Muscle of arm (tissue), 12 donors: Measurements from ENCODE around the gene BNC2. TPM values are rescaled to one million over a fixed set of nuclear protein-coding genes. Genes with fewer than 3 reads are reported as not detected.

Source experiments
- DNase-seq: peaks from one replicate; pipeline ENCODE4 v3.0.0-alpha.2; 2013
- polyA plus RNA-seq, 12 donors: library from polyadenylated mRNA; unstranded; fragments of 120-200 nt; gene quantifications; one replicate each; pipeline ENCODE4 v1.2.1, GENCODE V29; 2013; ENCODE audit not compliant: insufficient read length in 12 of 12

The BNC2 gene
- polyA plus RNA-seq, 12 donors: 4.5 to 19.4 (median 6.8) TPM; not detected in 1

DNA sequence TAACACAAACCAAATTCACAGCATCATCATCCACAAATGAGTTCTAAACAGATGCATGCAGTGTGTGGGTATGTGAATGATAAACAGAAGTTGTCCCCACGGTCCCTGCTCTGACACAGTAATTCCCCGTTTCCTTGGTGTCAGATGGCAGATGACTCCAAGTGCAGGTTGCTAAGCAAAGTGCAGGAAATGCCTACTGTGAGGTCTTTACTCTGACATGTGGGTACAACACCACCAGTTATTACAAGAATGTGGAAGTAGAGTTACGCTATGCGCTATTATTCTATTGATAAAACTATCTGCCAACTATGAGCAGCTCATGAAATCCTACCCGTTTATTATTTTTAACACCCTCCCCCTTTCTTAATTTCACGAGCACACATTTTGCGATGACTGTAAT lies 448.9 kb downstream of the BNC2 start:
- no peak for DNase-seq

DNA sequence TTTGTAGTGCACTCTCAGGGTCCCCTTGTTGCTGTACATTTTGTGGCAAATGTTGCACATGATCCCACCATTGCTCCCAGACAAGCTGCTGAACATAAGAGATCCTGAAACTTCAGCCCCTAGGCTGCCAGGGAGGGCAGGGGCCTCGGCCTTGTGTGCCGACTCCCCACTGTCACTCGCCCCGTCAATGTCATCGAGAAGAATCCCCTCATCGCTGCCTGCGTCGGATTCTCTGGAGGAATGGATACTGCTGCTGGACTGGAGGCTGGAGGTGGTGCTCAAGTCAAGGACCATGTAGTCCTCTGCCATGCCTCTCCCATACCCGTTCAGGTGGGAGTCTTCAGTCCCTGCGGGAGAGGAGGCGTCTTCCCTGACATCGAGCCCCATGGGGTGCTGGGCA lies 451.3 kb downstream of the BNC2 start:
- no peak for DNase-seq

DNA sequence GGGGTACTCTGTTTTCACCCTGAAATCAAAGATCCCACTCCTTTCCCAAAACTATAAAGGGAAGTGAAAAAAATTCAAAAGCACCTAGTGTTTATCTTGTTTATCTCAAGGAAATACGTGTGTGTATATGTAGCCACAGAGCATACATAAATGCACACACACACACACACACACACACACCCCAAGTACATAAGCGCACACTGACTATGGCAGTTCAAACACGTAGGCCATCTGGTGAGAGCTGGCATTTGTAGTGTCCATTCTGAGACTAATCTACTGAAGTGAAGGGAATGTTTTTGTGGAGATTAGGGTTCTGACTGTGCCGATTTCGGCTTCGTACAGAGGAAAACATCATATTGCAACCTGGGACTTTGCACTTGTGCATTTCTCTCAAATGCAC lies 451.7 kb downstream of the BNC2 start:
- no peak for DNase-seq

DNA sequence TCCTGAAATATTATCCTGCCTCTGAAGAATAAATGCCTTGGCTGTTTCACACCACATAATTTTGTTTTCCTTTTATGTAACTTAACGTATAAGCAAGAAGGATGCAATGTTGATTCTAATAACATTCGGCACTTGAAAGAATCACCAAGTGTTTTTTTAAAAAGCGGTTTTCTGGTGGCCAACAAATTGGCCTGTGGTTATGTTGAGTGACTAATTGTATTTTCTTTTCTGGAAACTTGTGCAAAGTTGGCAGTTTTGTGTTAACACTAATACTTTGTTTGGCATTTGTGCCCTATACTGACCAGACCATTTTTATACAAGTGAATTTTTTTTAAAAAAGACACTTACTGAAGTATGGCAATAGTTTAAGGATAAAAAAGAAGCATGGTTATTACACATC lies 452.7 kb downstream of the BNC2 start:
- DNase-seq: no peak

DNA sequence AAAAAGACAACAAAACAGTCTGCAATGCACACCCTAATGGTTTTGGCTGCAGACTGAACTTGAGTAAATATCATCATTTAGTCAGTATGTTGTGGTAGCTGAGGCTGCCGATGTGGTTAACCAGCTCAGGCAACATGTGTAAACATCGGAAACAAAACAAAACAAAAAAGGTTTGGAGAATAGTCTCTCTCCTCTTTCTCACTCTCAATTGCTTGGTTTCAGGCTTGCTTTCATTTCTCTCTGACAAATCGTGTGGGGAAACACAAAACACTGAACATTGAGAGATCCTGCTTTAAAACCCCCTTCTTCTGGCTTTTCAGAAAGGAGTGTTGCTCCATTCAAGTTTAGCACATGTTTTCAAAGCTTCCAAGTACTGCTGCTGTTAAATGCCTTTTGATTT lies 453.3 kb downstream of the BNC2 start:
- DNase-seq: peak; percentile 27

DNA sequence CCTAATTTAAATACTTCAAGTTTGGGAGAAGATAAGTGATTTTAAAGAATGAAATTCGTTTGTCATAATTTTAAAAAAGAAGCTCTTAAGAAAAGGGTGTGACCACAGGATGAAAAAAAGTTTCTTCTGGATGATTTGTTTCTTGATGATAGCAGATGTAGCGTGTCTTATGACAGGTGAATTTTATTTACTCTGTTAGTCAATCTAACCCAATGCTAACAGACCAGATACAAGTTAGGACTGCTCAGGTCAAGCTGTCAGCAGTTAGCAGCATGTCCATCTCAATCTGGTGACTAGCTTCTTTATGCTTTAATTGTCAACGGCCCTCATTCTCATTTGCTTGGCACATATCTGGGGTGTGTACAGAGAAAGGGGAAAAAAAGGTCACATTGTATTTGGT lies 456.0 kb downstream of the BNC2 start:
- DNase-seq: no peak

DNA sequence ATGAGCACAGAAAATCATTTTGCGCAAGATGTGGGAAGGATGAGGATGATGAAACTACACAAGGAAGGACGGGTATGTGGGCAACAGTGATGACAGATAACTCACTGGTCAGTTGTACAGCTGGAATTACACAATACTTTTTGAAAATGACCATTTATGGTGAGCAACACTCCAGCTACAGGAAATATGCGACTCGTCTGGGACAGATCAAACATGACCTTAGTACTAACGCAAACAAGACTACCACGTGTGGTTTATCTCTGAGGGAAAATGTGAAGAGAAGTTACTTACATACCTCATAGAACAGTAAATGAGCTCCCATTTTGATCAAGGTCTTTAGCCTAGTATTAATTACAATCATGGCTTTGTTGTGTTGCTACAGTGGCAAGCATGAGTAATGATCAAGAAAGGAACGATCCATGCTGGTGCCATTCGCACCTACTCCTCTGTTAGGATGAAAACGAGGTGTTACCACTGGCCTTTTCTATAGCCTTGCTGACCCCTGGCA lies 456.9 kb downstream of the BNC2 start:
- DNase-seq: no peak

DNA sequence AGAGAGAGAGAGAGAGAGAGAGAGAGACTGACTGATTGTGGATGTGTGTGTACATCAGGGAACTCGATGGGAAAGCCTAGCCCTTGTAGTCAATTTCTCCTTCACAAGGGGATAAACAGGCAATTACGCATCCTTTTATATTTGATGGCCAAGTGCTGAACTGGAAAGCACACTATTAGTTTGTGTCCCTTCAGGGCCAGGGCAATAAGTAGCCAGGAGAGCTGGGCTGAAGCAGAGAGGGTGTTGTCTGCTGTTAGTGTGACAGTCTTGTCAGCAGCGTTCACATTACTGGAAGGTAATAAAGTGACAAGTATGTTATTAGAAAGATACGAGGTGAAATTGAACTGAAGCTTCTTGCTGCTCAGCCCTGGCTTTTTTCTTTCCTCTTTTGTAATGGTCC lies 457.7 kb downstream of the BNC2 start:
- DNase-seq: no peak

DNA sequence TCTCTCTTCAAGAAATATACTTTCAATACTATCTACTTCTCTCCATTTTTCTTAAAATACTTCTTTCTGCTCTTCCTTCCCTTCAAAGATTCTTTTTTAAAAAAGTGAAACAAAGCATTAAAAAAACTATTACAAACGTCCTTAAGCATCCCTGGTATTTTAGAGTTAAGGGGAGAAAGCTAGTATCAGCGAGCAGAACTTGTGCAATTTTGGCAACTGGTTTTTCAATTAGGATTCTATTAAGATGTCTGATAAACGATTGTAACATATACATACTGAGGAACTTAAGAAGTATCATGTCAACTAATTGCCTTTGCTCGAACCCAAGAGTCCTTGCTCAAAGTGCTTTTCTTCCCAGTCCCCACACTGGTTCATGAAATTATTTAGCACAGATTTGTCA lies 459.2 kb downstream of the BNC2 start:
- DNase-seq: no peak

DNA sequence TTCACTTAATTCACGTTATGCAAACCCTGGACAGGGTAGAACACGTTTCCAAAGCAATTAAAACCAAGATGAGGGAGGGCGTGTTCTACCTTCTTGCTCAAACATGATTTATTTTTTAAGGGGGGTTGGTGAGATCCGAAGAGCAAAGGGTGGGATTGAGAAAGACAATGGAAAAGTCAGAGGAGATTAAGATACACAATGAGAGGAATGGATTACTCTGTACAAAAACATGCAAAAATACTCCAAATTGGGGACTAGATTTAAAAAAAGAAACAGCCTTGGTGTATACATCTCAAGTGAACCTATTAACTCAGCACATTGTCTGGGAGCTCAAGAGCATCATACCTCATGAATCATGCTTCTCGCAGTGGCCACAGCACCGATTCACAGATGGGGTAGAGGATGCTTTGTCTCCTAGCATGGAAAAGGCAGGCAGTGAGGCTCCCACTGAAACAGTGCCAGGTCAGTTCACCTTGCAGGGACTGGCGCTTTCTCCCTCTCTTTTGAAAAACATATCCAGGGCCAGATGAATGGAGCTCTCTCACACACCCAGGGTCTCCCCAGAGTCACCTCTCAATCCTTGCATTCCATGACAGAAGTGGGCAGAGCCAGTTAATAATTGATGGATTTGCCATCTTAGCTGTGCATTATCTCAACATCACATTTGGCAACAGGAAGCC lies 459.7 kb downstream of the BNC2 start:
- no peak for DNase-seq

DNA sequence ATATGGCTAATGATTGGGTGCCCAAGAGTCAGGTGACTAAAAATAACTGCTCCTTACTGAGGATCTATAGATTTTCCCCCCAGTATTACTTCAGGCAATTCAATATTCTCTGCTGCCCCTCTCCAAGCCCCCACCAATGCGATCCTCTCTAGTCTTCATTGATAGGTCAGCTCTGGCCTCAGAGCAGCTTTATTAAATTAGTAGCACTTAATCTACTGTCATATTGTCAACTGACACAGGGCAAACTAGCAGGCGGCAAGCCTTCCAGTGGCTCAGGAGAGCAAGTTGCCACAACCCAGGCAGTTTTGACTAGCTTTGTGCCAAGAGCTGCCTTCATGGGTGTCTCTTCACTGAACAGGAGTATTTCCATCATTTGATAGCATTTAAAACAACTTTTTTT lies 462.9 kb downstream of the BNC2 start:
- no peak for DNase-seq

DNA sequence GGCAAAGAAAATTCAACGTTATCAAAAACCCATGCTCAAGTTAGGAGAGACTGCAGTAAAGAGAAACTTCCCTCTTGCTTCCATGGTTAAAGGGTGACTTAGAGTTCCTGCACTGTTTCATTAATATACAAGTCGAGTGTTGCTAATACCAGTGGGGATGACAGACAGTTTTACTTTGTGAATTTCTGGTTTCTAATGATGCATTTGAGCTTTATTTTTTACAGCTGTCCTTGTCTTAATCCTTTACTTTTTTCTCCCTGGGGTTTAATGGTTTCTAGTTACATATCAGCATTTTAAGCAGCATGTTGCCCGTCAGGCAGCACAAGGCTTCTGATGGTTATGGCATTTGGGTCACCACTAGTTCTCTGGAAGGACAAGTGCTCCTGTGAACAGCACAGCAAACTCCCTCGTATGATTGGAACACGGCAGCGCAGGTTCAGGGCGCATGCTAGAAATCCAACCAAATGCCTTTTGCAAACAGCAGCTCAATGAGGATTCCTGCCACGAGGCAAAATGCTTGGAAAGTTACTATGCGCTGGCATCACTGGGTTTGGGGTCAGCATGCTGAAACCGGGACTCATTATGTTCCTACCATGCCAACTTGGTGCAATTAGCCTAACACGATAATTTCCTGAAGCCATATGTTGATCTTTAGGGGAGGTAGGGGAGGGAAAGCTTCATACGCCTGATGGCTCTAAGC lies 463.8 kb downstream of the BNC2 start:
- no peak for DNase-seq

DNA sequence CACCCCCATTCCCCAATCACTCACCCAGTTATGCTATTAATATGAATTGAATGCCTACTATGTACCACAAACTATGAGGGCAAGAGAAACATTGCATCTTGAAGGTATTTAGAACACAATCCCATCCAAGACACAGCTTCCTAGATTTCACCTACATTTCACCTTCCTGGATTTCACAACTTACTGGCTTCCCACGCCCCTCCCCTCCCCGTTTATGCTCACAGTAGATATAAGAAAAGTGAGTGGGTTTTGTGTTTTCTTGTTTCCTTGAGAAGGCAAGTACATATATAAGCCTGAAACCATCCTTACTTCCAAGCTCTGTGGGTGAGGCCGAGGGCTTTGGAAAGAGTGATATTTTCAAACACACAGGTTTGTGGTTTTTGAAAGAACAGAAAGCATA lies 465.0 kb downstream of the BNC2 start:
- DNase-seq: no peak

DNA sequence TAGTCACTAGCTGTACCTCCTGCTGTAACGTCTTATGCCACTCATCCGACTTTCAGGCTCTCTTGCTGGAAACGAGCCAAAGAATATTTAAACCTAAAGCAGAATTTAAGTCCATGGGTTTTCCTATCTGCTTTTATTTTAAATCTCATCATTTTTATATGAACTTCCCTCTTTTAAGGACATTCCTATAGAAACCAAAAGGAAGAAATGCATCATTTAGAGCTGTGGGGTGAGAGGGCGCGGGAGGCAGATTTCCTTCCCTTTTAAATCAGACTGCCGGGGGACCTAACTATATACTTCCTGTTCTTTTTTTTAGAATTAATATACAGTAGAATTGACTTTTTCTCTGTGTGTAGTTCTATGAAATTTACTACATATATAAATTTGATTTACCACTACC lies 468.8 kb downstream of the BNC2 start:
- DNase-seq: no peak

DNA sequence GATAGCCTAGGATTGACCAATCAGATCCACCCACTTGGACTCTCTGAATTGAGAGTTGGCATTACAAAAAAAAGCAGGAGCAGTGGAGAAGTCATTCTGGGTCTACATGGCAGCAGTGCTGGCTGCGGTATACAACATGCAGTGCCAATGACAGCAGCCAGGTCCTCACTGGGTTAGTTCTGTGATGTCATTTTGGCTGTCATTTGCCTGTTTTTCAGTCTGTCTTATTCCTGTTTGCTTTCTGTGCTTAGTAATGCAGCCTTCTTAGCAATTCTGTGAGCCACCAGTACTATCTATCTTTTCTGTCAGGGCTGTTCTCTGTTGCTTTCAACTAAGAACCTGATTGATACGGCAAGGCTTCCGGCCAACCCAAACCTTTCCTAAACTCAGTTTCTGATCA lies 471.8 kb downstream of the BNC2 start:
- no peak for DNase-seq

DNA sequence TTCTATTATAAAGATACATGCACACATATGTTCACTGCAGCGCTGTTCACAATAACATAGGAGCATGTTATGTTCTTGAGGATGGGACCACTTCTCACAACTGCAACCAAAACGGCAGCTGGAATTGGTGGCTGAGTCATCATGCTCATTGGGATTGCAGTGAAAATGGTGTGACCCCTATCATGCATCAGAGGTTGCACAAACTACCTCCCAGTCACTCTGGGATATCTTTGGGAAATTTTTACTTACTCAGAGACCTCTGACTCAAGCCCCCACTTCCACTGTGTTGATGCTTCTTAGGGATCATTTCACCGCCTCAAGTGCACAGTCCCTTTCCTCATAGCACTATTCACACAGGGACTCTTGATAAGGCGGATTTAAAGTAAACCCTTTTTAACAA lies 474.1 kb downstream of the BNC2 start:
- no peak for DNase-seq

DNA sequence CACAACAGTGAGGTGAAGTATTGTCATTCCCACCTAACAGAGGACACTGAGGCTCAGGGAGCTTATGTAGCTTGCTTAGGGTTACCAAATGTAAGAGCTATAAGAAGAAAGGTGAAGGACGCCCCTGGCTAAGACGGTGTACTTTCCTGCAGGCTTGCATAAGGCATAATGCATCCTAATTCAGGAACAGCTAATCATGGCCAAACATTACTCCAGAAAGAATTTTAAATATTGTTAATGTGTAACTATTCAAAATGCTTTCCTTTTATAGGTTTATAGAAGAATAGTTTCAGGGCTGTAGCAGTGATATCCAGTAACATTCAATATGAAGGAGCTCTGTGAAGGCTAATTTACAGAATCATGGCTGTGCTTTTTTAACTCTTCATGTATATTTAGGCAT lies 479.1 kb downstream of the BNC2 start:
- no peak for DNase-seq

DNA sequence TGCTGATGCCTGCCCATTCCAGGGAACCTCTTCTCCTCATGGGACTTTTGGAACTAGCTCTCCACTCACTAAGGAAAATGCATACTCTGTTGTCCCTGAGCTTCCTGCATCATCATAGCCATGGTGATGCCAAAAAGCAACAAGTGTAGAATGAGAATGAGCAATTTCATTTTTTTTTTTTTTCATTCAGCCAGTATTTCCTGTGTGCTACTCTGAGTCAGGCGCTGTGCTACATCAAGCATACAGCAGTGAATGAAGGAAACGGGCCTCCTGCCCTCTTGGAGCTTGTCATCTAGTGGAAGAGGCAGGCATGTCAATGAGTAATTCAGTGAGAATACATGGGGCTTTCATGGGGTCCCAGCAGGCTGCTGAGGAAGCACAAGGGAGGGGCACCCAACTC lies 483.1 kb downstream of the BNC2 start:
- no peak for DNase-seq

DNA sequence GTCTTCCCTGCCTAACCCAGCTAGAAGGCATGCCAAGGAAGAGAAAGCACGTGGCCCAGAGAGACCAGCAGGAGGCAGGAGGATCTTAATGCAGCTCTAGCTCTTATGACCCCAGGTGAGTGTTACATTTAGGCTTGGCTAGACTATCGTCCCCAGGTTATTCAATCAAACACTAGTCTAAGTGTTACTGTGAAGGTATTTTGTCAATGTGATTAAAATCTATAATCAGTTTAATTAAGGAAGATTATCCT lies 483.7 kb downstream of the BNC2 start:
- no peak for DNase-seq

DNA sequence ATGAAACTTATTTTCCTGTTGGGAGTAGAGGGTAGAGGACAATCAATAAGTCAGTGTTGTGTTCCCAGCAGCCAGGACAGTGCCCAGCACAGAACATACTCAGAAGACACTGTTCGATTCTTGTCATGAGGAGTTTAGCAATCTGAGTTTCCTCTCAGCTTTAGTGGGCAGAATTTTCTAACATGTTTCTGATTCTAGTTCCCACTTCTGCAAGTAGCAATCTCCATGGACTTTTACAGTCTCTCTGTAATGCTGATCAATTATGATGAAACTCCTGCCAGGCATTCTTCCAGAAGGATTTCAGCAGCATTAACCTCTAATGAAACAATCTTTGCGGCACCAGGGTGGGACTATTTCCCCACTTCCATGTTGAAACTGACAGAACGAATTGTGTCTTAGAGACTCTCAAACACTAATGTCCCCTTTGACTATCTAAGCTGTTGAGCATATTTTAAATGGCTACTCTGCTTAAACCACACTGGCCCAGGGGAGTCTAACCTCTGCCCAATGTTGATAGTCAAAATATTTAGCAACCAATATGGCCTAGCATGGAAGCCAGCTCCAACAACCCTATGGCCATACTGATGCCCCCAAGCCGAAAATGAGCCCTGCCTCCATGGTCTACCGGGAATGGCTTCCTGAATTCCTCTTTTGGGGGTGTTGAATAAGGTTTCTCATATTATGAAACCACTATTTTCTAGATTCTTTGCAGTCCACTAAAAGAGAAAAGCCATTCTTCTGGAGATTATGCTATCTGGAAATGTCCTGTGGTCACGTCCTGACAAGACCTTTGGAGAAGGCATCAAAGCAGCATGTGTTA lies 484.3 kb downstream of the BNC2 start:
- DNase-seq: no peak

DNA sequence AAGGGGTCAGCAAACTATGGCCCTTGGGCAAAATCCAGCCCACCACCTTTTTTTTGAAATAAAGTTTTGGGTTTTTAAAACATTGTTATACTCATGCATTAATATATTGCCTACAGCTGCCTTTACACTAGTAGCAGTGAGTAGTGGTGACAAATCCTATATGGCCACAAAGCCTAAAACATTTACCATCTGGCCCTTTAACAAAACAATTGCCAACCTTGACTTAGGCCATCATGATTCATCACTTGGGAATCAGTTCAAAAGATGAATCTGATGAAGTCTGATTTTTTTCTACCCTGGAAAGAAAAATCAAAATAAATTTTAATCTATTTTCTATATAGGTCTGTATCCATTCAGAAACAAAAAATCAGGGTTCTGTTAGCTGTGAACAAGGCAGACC lies 484.9 kb downstream of the BNC2 start:
- DNase-seq: no peak

DNA sequence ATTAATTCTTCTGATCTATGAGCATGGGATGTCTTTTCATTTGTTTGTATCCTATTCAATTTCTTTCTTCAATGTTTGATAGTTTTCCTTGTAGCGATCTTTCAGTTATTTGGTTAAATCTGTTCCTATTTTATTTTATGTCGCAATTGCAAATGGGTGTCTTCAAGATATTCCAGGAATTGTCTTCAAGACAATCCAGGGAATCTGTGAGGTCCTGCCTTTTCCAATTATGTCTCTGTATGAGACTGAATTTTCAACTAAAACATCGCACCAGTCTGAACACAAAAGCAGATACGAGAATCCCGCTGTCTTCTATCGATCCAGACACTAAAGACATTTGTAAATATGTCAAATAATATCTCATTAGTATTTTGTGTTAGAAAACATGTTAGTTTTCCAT lies 485.5 kb downstream of the BNC2 start:
- DNase-seq: no peak

DNA sequence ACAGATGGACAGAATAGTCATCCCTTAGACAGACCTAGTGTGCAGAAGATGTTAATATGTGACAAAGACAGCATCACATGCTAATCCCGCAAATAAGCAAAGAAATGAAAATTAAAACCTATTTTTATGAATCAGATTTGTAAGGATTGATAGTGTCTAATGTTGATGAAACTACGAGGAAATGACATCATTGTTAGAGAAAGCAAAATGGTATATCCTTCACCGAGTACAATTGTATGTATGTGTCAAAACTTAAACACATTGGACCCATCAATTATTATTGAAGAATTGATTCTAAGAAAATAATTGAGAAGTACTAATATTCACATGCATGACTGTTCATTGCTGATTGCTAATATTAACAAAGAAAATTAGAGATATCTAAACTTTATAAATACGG lies 493.2 kb downstream of the BNC2 start:
- DNase-seq: no peak
